ENCODE measurements around the gene TIAM1. TPM values are rescaled to one million over a fixed set of nuclear protein-coding genes. Genes with fewer than 3 reads are reported as not detected.
A peak's percentile ranks its signal among the peaks of the same experiment; 100 is the strongest.

TIAM1 gene
- total RNA-seq, 6 donors from 2014 or later, result 13.4 to 32.1 (median 19.5) TPM

DNA sequence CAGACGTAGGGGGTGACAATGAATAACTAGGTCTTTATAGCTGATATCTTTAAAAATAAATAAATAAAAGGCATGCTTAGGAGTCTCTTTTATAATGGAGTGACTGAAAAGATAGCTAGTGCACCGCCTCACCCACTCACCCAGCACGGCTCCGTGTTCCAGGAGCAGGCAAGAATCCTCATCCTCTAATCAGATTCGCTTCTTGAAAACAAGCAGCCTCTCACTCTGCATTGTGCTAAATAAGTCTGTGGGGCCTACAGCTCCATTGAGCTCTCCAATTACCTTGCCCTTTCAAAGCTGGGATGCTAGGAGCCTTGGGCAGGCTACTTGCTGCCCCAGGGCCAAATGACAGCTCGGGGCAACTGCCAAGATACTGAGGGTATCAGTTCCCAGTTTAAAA, 91.5 kb downstream of the TIAM1 start:
- Histone ChIP-seq H3K4me1 (no peaks in the 10 kb centered on the region), H3K27me3 (no peaks in the 10 kb centered on the region), H3K27ac (no peak overlapping the region), H3K4me3 (no peak overlapping the region), H3K36me3 (no peaks in the 10 kb centered on the region), H3K9me3 (no peaks in the 10 kb centered on the region)
- no peak for TF ChIP-seq POLR2A (IDR thresholded peaks at IDR 0.05)
- TF ChIP-seq, protein P1, sequence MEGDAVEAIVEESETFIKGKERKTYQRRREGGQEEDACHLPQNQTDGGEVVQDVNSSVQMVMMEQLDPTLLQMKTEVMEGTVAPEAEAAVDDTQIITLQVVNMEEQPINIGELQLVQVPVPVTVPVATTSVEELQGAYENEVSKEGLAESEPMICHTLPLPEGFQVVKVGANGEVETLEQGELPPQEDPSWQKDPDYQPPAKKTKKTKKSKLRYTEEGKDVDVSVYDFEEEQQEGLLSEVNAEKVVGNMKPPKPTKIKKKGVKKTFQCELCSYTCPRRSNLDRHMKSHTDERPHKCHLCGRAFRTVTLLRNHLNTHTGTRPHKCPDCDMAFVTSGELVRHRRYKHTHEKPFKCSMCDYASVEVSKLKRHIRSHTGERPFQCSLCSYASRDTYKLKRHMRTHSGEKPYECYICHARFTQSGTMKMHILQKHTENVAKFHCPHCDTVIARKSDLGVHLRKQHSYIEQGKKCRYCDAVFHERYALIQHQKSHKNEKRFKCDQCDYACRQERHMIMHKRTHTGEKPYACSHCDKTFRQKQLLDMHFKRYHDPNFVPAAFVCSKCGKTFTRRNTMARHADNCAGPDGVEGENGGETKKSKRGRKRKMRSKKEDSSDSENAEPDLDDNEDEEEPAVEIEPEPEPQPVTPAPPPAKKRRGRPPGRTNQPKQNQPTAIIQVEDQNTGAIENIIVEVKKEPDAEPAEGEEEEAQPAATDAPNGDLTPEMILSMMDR (IDR thresholded peaks at IDR 0.05), result no peak
- TF ChIP-seq EP300 (IDR thresholded peaks at IDR 0.05), result no peak
- no peak for TF ChIP-seq POLR2AphosphoS5 (IDR thresholded peaks at IDR 0.05)
- no peak for DNase-seq
- no peak for ATAC-seq (ENCODE audit: low FRiP score in 2 of 2)
- WGBS, 2 donors, result 67 to 69% methylated on average over 6 of the region's 6 CpGs

DNA sequence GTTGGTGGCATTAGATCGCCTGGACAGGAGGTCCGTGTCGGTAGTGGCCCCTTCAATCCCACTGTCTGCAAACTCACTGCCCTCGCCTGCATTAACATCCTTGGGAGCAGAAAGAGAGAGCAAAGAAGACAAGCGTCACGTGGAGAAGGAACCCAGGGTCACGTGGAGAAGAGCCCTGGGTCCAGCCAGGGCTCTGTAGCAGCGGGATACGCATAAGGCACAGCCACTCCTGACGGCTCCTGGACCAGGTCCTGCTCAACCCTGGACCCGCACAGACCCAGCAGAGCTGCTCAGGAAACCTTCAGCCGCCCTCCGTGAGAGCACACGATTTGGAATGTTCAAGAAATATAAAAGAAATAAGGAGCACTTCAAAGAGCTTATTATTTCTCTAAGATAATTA, 92.0 kb downstream of the TIAM1 start:
- Histone ChIP-seq H3K36me3 (no peaks in the 10 kb centered on the region), H3K27me3 (no peaks in the 10 kb centered on the region), H3K4me1 (no peaks in the 10 kb centered on the region), H3K27ac (no peak overlapping the region), H3K4me3 (no peak overlapping the region), H3K9me3 (no peaks in the 10 kb centered on the region)
- no peak for ATAC-seq (ENCODE audit: low FRiP score in 2 of 2)
- no peak for TF ChIP-seq POLR2AphosphoS5 (IDR thresholded peaks at IDR 0.05)
- no peak for TF ChIP-seq POLR2A (IDR thresholded peaks at IDR 0.05)
- TF ChIP-seq EP300 (IDR thresholded peaks at IDR 0.05), result no peak
- TF ChIP-seq, protein P1 (IDR thresholded peaks at IDR 0.05), result no peak
- 91 to 95% methylated on average over 11 to 14 of the region's 14 CpGs for WGBS, 2 donors
- no peak for DNase-seq

DNA sequence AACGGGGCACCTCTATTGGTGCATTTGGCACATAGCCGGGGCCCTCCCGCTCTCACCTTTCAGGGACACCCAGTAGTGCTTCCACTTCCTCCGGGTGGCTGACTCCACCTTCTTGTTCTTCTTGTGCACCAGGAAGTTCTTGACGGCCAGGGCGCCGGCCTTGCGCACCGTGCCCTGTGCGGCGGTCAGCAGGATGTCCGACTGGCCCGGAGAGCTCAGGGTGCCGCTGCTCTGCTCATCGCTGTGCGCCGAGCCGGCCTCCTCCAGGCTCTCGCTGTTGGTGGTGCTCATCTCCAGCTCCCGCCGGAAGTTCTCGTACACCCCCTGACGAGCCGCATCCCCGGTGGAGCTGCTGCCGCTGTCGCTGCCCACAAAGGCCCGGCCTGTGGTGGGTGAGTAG, 92.4 kb downstream of the TIAM1 start:
- ATAC-seq (ENCODE audit: low FRiP score in 2 of 2) (peak in 1 of 2 donors; percentile 44), DNase-seq (peak in 1 of 2 donors; percentile 79)
- H3K27ac ChIP-seq, result no peak overlapping the region
- H3K4me3 ChIP-seq, result no peak overlapping the region
- WGBS, 2 donors, result 96% methylated on average over 24 to 25 of the region's 28 CpGs
- TF ChIP-seq EP300 (IDR thresholded peaks at IDR 0.05) (no peak), POLR2A (IDR thresholded peaks at IDR 0.05) (no peak), POLR2AphosphoS5 (IDR thresholded peaks at IDR 0.05) (no peak)
- TF ChIP-seq, protein P1 (IDR thresholded peaks at IDR 0.05), result no peak
- no peaks in the 10 kb centered on the region for H3K9me3 ChIP-seq
- H3K27me3 ChIP-seq, result no peaks in the 10 kb centered on the region
- no peaks in the 10 kb centered on the region for H3K4me1 ChIP-seq
- H3K36me3 ChIP-seq, result no peaks in the 10 kb centered on the region

DNA sequence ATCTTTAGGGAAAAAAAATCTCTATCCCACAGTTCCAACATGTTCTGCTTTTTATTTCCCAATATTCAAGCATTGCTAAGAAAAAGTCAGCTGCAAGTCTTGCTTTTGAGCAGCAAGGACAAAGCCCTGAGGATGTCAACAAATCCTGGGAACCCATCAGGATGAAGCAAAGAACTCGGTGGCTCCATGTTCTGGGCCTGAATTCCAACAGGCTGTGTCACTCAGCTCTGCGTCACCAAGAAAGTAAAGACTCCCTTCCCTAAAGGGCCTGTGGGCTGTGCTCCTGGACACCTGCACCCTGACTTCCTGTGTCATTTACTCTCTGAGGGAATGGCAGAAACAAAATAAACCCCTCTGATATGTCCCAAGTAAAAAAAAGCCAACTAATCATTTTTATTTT, 95.5 kb downstream of the TIAM1 start:
- no peak for TF ChIP-seq EP300 (IDR thresholded peaks at IDR 0.05)
- TF ChIP-seq, protein P1 (IDR thresholded peaks at IDR 0.05), result no peak
- TF ChIP-seq POLR2A (IDR thresholded peaks at IDR 0.05), result no peak
- no peak for TF ChIP-seq POLR2AphosphoS5 (IDR thresholded peaks at IDR 0.05)
- H3K9me3 ChIP-seq, result peaks cover 0 to 7% (median 4%) of the 10 kb centered on the region in 4 donors
- no peak for DNase-seq
- no peaks in the 10 kb centered on the region for H3K36me3 ChIP-seq
- WGBS, 2 donors, result 82 to 94% methylated on average over 2 of the region's 2 CpGs
- no peak for ATAC-seq (ENCODE audit: low FRiP score in 2 of 2)
- no peak overlapping the region for H3K27ac ChIP-seq
- H3K4me3 ChIP-seq, result no peak overlapping the region
- H3K4me1 ChIP-seq, result no peaks in the 10 kb centered on the region
- no peaks in the 10 kb centered on the region for H3K27me3 ChIP-seq

DNA sequence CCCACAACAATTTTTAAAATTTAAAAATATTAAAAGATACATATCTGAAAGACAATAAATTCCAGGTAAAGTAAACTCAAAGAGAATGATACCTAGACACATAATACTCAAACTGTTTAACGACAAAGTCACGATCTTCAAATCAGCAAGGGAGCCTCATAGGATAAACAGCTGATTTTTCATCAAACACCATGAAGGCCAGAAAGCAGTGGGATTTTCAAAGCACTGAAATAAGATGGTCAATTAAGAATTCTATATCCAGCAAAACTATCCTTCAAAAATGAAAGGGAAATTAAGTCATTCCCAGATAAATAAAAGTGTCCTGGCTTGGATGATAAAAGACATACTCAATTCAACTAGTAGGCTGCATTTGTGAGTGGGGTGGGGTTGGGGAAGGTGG, 100.5 kb downstream of the TIAM1 start:
- Histone ChIP-seq H3K4me3 (no peak overlapping the region), H3K9me3 (peaks cover 2 to 16% (median 13%) of the 10 kb centered on the region in 4 donors), H3K36me3 (no peaks in the 10 kb centered on the region), H3K4me1 (no peaks in the 10 kb centered on the region), H3K27ac (no peak overlapping the region), H3K27me3 (no peaks in the 10 kb centered on the region)
- TF ChIP-seq POLR2A (IDR thresholded peaks at IDR 0.05) (no peak), EP300 (IDR thresholded peaks at IDR 0.05) (no peak), POLR2AphosphoS5 (IDR thresholded peaks at IDR 0.05) (no peak)
- TF ChIP-seq, protein P1 (IDR thresholded peaks at IDR 0.05), result no peak
- ATAC-seq (ENCODE audit: low FRiP score in 2 of 2), result no peak
- no peak for DNase-seq
- WGBS, 2 donors, result 96 to 99% methylated on average over 2 of the region's 2 CpGs
